Keratinocyte (primary cell): Measurements from ENCODE around the gene DIAPH1. TPM values are rescaled to one million over a fixed set of nuclear protein-coding genes. Genes with fewer than 3 reads are reported as not detected.

Source experiments
- DNase-seq: peaks from one replicate; pipeline ENCODE4 v3.0.0-alpha.2; 2011; ENCODE audit warnings: low read depth, missing footprints, low spot score
- FAIRE-seq: peaks from 2 replicates; lab custom pipeline; 2011; peaks lifted over from hg19 to GRCh38; lab: Jason Lieb, UNC
- H2AFZ ChIP-seq: 2 replicates; pipeline ENCODE4 v1.6.0; 2012; ENCODE audit warnings: low read length, control low read depth, inconsistent platforms; ENCODE audit not compliant: control insufficient read depth
- H3K27ac ChIP-seq: 2 replicates; pipeline ENCODE4 v1.5.1; 2011; ENCODE audit warnings: low read length; ENCODE audit not compliant: control insufficient read depth, insufficient read depth
- H3K27me3 ChIP-seq: 3 replicates; pipeline ENCODE4 v1.6.0; 2011; ENCODE audit warnings: low read length; ENCODE audit not compliant: control insufficient read depth, insufficient read depth; ENCODE audit errors: extremely low read depth
- H3K36me3 ChIP-seq, 2 experiments: 2 replicates in 1 of 2; 3 replicates in 1 of 2; pipeline ENCODE4 v1.5.1; 2011; ENCODE audit warnings: low read length in 2 of 2, mild to moderate bottlenecking in 1 of 2; ENCODE audit not compliant: control insufficient read depth in 2 of 2, insufficient read depth in 2 of 2; ENCODE audit errors: extremely low read depth in 1 of 2
- H3K4me1 ChIP-seq: 3 replicates; pipeline ENCODE4 v1.5.1; 2011; ENCODE audit warnings: low read length; ENCODE audit not compliant: control insufficient read depth, insufficient read depth; ENCODE audit errors: extremely low read depth
- H3K4me2 ChIP-seq: 3 replicates; pipeline ENCODE4 v1.6.0; 2011; ENCODE audit warnings: low read depth, low read length; ENCODE audit not compliant: control insufficient read depth, insufficient read depth; ENCODE audit errors: extremely low read depth
- H3K4me3 ChIP-seq, 3 experiments: fragments of 200-600 bp in 1 of 3; sonication (generic) in 1 of 3; 2 replicates in 2 of 3; 3 replicates in 1 of 3; pipeline ENCODE4 v1.5.1; 2011 to 2016; ENCODE audit warnings: low read length in 3 of 3, mild to moderate bottlenecking in 3 of 3, control low read depth in 2 of 3, inconsistent platforms in 1 of 3, low read depth in 1 of 3, mixed read lengths in 1 of 3, mixed run types in 1 of 3, moderate library complexity in 1 of 3; ENCODE audit not compliant: control insufficient read depth in 2 of 3, insufficient read depth in 2 of 3; ENCODE audit errors: extremely low read depth in 1 of 3
- H3K79me2 ChIP-seq: 2 replicates; pipeline ENCODE4 v1.6.0; 2012; ENCODE audit warnings: low read length; ENCODE audit not compliant: control insufficient read depth, insufficient read depth
- H3K9ac ChIP-seq: 3 replicates; pipeline ENCODE4 v1.6.0; 2011; ENCODE audit warnings: low read length; ENCODE audit not compliant: control insufficient read depth, insufficient read depth; ENCODE audit errors: extremely low read depth
- H3K9me1 ChIP-seq: 3 replicates; pipeline ENCODE4 v1.6.0; 2011; ENCODE audit warnings: low read length; ENCODE audit not compliant: control insufficient read depth, insufficient read depth; ENCODE audit errors: extremely low read depth
- H3K9me3 ChIP-seq: 2 replicates; pipeline ENCODE4 v1.5.1; 2012; ENCODE audit warnings: low read depth, low read length; ENCODE audit not compliant: control insufficient read depth
- H4K20me1 ChIP-seq: 3 replicates; pipeline ENCODE4 v1.6.0; 2011; ENCODE audit warnings: low read length; ENCODE audit not compliant: control insufficient read depth, insufficient read depth; ENCODE audit errors: extremely low read depth
- CTCF ChIP-seq, 3 experiments: IDR thresholded peaks in 1 of 3; conservative IDR thresholded peaks in 1 of 3; optimal IDR thresholded peaks in 1 of 3; 2 replicates in 2 of 3; 3 replicates in 1 of 3; pipeline versions ENCODE3 to v1.5.1; 2011; ENCODE audit warnings: low read length in 3 of 3, mild to moderate bottlenecking in 3 of 3, moderate library complexity in 2 of 3, control low read depth in 1 of 3, inconsistent platforms in 1 of 3; ENCODE audit not compliant: insufficient read depth in 2 of 3; ENCODE audit errors: extremely low read depth in 1 of 3
- EZH2 ChIP-seq: IDR thresholded peaks from one replicate; pipeline ENCODE4 v1.6.1; 2012; ENCODE audit warnings: inconsistent platforms, mild to moderate bottlenecking, low read length, moderate library complexity
- dilution Hi-C: fragments of 300-500 bp; cut with MboI; formaldehyde crosslinking; loops from one replicate; pipeline ENCODE4 v1.7.0; 2020; ENCODE audit warnings: low sequenced_read_pairs; ENCODE audit not compliant: extremely low pct_ligation_motif_present
- polyA plus RNA-seq, 5 experiments: library from polyadenylated mRNA; depleted of rRNA in 3 of 5; stranded (reverse) in 3 of 5; stranded (forward) in 1 of 5; unstranded in 1 of 5; fragments of >200 nt; gene quantifications; 1 replicate in 1 of 5; 2 replicates in 3 of 5; 3 replicates in 1 of 5; pipeline versions ENCODE4 v1.2.1 to v1.2.3, GENCODE V29; 2011 to 2012; ENCODE audit warnings: missing spikeins in 2 of 5, low read depth in 1 of 5, low replicate concordance in 1 of 5

The DIAPH1 gene
- polyA plus RNA-seq, 1 donor (not counting 4 experiments of a cell fraction or from before 2014, with no cell fraction given): 72.0 TPM

- H3K36me3 ChIP-seq: peaks cover 3 to 15% of the 10 kb centered on the region in 2 experiments
- no peak overlapping the region for H3K4me2 ChIP-seq
- TF ChIP-seq EZH2 (no peak), CTCF (optimal IDR thresholded peaks at IDR 0.05 in 1 of 3, IDR thresholded peaks at IDR 0.05 in 1 of 3, conservative IDR thresholded peaks at IDR 0.05 in 1 of 3; ENCODE audit: extremely low read depth in 1 of 3, insufficient read depth in 2 of 3, low read length in 3 of 3) (no peak)
- DNase-seq: no peak
- H3K4me1 ChIP-seq: peaks cover 5% of the 10 kb centered on the region
- FAIRE-seq: no peak
- peaks cover 3% of the 10 kb centered on the region for H3K9me3 ChIP-seq
- dilution Hi-C loops: no loop called here
- H3K27me3 ChIP-seq: no peaks in the 10 kb centered on the region
- no peak overlapping the region for H2AFZ ChIP-seq
- peaks cover 8% of the 10 kb centered on the region for H3K79me2 ChIP-seq
- H3K9ac ChIP-seq: no peak overlapping the region
- H4K20me1 ChIP-seq: no peaks in the 10 kb centered on the region
- H3K4me3 ChIP-seq: no peak overlapping the region
- no peaks in the 10 kb centered on the region for H3K9me1 ChIP-seq
- no peak overlapping the region for H3K27ac ChIP-seq
Observed at GRCh38 chr5:141543053-141543452, 75.7 kb downstream of the DIAPH1 start.

- no peak for FAIRE-seq
- Histone ChIP-seq H2AFZ (no peak overlapping the region), H3K79me2 (no peaks in the 10 kb centered on the region), H3K9ac (no peak overlapping the region), H3K27me3 (no peaks in the 10 kb centered on the region), H3K4me2 (no peak overlapping the region), H3K9me3 (no peaks in the 10 kb centered on the region), H3K4me1 (peaks cover under 1% of the 10 kb centered on the region), H3K27ac (no peak overlapping the region), H3K4me3 (no peak overlapping the region), H4K20me1 (no peaks in the 10 kb centered on the region), H3K36me3 (peaks cover 4 to 12% of the 10 kb centered on the region in 2 experiments), H3K9me1 (no peaks in the 10 kb centered on the region)
- DNase-seq: no peak
- dilution Hi-C loops: no loop called here
- TF ChIP-seq CTCF (optimal IDR thresholded peaks at IDR 0.05 in 1 of 3, IDR thresholded peaks at IDR 0.05 in 1 of 3, conservative IDR thresholded peaks at IDR 0.05 in 1 of 3; ENCODE audit: extremely low read depth in 1 of 3, insufficient read depth in 2 of 3, low read length in 3 of 3) (no peak), EZH2 (no peak)
Observed at GRCh38 chr5:141534492-141535213, 84.1 kb downstream of the DIAPH1 start.
